GM19438 (cell line): ENCODE measurements around the gene TP53I13.

Experiments used
- ATAC-seq: cut with Tn5 transposase; IDR thresholded peaks from one replicate; pipeline ENCODE4 v1.9.1; 2021; ENCODE audit warnings: low read depth; ENCODE audit not compliant: unreplicated experiment

Gene TP53I13

DNA sequence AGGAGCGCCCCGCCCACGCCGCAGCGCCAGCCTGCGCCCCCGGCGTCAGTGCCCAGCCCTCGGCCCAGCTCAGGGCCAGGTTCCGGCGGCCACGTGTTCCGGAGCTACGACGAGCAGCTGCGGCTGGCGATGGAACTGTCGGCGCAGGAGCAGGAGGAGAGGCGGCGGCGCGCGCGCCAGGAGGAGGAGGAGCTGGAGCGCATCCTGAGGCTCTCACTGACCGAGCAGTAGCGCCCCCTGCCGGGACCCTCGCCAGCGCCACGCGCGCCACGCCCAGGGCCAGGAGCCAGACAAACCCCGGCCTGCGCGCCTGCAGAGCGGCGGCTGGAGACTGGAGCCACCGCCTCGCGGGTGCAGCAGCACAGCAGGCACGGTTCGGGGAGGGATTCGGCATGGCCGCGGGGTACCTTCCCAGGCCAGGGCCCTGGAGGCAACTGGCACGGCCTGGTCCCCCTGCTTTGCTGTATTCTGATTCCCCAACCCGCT is 44.9 kb downstream of the TP53I13 start:
- ATAC-seq = no peak

DNA sequence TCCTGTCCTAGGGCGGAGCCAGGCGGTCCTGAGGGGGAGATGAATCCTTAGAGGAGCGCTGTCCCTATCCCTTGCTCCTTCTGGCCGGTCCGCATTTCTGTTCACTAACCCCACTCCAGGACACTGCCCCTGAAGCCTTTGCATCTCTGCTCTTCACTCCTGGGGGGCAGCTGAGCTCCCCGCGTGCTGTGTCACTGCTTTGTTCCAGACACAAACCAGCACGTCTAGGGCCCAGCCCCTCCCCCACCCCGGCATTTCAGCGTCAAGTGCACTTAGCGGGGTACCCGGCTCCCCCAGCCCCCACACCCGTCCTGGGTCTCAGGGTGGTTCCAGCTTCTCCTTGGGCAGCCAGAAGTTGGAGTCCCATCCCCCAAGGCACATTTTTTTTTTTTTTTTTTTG is 45.4 kb downstream of the TP53I13 start:
- no peak for ATAC-seq

DNA sequence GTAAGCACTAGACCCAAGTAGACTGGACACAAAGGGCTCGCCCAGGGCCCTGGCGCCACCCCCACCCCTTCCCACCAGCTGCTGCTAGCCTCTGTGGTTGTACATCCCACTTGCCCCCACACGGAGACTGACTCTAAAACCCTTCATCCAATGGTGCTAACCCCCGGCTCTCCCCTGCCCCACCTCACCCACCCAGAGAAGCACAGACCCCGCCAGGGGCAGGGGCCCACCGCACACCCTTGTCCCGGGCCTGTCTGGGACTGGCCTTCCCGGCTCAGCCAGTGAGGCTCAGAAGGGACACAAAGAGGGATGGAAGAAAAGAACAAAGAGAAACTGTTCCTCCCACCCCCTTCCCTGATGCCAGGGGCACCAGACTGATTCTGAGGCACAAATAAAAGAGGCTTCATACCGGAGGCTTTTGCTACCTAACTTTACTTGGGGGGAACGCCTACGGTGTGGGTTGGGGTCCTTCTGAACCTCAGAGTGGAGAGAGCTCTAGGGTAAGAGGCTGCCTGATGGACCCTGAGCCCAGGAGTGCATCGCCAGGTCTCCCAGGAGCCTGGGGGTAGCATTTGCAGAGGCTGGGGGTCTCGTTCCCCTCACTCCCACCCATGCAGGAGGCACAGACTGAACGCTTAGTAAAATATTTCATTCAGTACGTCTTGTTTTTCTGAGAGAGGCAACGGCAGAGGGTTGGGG is 46.0 kb downstream of the TP53I13 start:
- no peak for ATAC-seq

DNA sequence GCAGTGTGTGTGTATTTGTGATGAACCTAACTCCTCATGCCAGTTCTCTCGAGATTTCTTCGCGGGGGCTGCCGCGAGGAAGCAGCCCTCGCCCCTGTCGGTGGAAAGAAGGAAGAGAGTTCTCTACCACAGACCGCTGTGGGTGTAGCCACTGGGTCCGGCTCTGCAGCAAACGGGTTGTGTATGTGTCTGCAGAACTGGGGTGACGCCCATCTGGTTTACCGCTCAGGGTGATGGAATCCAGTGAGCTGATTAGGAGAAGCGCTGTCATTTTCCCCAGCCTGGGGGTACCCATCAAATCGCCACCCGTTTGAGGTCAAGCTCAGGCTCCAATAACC is 46.5 kb downstream of the TP53I13 start:
- ATAC-seq = no peak

DNA sequence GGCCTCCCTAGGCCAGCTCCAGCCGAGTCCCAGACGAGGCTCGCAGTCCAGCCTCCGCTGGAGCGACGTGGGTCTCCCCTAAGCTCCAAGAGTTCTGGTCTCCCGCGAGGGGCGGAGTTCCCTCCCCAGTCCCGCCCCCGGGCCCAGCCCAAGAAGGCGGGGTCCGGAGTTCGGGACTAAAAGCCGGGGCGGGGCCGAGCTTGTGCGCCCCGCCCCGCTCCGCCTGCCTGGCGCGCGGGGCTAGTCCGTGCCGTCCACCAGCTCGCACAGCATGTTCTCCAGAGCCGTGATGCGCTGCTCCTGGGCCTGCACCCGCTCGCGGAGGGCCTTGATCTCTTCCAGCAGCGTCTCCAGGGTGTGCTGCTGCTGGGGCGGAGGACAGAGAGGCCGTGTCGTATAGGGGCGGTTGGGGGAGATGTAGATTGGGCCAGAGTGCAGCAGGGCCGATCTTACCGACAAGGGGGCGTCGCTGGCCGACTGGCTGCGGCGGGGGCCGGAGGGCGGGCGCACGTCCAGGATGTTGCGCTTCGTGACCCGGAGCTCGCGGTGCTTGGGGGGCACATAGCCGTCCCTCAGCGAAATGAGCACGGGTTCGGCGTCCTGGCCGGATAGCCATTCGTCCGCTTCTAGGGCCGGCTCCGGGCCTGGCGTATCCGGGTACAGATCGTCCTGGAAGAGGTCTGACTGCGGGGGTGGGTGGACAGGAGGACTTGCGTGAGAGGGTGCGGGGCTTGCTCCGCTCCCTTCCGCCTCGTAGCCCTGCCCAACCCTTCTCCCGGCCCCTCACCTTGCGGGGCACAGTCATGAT is 47.2 kb downstream of the TP53I13 start:
- ATAC-seq = peak; percentile 46

DNA sequence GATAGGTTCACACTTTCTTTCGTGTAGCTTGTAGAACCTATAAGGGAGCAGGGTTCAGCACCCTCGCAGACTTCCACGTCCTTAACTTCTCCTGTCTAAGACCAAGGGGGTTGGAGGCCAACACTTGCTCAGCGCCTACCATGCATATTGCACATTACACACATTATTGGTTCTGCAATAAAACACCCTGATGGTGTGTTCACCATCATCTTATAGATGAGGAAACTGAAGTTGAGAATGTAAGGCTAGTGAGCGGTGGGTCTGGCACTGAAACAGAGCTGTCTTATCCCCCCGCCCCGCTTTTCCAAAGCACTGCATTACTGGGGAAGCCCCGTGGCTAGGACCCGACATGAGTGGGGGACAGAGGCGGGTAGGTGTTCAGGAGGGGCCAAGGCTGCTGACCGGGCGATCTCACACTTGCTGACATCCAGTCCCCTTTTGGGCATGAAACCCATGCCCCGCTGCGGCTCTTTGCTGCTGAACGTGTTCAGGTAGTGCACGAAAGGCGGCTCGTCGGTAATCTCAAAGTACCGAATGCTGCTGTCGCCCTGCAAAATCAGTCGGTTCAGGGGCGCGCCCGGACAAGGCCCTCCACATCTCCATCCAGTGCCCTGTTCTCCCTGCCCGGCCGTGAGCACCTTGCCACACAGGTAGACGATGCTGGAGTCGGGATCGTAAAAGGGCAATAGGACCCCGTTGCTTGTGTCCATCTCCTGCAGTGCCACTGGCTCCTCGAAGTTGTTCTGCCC is 48.0 kb downstream of the TP53I13 start:
- no peak for ATAC-seq

DNA sequence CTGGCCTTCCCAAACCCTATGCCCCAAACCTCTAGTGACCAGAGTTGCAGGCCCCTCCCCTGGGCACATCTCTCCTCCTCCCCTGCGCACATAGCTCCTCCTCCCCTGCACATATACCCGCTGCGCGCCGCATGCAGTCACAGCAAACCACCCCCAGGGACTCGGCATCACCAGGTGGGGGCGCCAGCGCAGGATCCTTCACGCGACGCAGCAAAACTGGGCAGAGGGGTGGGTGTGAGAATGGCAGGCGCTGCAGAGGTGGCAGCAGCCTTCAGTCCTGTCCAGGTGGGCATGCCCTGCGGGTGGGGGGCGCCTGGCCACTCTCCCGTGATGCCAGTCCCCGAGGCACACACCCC is 48.6 kb downstream of the TP53I13 start:
- ATAC-seq = no peak

DNA sequence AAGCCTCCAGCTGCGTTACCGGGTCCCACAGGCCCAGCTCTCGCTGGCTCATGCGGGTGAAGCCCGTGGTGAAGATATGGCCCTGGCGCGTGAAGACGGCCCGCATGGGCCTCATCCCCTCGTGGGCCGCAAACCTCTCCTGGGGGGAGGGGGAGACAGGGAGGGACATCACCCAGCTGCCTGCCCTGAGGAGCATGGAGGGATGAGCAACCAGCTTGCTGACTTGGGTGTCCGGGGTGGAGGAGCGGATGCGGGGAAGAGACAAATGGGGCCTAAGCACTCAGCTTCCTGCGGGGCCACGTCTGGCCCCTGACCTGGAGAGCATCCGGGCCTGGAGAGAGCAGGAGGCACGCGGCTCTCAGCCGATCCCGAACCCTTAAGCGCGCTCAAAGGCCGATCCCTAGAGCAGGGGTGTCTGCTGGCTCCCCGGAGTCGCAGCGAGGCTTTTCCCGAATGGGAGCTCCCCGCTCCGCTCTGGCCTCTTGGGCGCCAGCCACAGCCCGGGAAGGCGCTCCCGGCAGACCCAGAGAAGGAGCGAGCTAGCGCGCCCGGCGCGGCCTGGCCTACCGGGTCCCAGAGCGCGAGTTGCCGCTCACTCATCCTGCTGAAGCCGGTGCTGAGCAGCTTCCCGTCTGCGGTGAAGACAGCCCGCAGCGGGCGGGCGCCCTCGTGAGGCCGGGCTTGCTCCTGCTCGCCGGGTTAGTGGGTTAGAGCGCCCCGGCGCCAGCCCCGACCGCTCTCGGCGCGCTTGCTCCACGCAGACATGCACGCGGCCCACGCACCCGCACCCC is 49.2 kb downstream of the TP53I13 start:
- ATAC-seq = no peak

DNA sequence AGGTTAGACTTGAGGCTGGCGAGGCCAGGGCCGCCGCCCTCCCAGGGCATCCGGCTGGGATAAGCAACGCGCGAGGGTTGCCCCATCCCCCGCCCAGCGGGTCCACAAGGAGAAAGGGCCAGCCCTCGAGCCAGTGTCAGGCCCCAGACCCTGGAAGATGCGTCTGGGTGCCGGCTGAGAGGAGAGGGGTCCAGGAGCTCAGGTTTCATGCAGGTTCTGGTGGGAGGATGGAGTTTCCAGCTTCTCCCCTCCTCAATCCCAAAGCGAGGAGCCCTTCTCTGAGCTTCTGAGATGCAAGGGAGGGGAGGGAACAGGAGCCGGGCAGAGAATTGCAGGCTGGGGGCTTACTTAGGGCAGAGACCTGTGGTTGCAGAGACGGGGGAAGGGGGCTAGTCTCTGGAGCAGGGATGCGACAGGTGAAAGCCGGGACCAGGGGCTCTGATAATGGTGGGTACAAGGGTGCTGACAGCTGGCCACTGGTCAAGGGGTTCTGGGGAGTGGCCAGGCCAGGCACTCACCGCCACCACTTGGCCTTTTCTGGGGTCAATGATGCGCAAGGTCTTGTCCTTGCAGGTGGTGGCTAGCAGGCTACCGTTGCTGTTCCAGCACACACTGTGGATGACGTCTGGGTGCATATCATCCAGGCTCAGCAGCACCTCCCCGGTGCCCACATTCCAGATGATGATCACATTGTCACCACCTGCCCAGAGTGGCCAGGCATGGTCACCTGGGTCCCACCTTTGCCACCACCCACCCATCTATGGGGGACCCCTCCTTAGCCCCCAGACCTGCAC is 50.0 kb downstream of the TP53I13 start:
- ATAC-seq = no peak

DNA sequence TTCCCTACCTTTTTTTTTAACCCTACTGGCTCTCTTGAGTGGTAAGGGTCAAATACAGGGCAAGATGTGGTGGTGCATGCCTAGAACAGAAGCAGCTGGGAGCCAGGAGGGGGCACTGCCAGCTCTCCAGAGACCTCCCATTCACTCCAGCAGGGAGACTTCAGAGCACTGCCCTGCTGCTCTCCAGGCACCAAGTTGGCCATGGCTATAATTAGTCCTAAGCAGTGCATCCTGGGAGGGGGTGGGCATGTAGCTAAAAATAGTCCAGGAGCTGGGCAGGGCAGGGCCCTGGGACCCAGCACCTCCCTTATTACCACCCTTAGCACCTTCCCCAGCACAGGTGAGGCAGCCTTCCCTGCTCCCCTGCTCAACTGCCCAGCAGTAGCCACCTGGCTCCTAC is 50.8 kb downstream of the TP53I13 start:
- ATAC-seq = no peak

DNA sequence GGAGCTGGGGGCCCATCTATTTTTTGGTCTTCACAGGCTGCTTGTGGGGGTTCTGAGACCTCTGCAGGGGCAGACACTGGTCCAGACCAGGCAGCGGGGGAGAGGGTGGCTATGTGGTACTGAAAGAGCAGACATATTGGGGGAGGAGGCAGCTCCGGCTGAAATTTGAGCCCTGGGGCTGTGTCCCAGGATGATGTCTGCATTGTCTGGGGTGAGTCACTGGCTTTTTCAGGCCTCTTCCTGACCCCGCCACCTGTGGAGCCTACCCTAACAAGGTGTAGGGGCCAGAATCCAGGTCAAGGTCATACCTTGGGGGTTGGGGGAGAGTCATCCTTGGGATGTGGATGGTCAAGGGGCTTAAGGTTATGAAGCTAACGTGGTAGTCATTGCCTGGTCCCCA is 51.8 kb downstream of the TP53I13 start:
- no peak for ATAC-seq

DNA sequence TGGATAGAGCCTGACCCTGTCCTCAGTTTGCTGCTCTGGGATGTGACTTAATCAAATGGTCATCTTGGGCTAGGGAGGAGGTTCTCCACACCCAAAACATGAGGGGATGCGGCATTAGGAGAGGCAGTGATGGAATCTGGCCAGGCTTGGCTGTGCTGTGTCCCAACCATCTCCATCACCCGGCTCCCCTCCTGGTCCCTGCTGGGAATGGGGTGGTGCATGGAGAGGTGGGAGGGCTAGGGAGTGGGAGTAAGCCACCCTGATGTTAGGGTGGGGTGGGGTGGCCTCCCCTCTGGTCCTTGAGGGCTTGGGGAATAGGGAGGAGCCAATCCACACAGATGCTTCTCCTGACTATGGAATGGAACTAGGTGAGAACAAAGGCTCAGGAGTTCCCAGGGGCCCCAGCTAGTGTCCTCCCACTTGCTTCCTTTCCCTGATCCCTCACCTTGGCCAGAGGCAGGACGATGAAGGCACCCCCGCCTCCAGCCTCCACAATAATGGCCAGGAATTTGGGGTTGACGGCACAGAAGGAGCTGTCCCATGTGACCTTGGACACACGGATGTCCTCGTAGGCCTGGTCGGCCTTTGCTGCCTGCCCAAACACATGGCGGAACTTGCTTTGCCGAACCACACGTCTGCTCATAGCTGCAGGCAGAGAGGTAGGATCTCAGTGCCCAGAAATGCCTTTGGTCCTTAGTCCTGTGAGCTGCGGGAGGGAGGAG is 52.4 kb downstream of the TP53I13 start:
- ATAC-seq = no peak

DNA sequence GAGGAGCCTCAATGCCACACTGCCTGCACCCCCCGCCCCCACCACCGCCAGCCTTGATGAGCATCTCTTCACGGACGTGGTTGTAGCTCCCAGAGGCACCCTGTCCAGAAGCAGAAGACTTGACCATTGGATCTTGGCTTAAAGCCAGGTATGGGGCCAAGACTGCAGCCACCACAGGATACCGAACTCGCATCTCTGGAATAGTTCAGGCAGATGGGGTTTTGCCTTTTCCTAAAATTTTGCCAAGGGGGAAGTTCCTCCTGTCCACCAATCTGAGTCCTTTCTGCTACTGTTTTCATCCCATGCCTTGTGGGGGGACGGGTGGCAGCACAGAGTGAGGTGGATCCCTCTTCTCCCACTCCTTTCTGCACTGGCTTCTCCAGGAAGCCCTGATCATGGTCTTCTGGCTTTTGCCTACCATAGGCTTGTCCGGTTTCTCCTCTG is 53.3 kb downstream of the TP53I13 start:
- no peak for ATAC-seq
